ENCODE measurements around the gene PHETA2.

DNA sequence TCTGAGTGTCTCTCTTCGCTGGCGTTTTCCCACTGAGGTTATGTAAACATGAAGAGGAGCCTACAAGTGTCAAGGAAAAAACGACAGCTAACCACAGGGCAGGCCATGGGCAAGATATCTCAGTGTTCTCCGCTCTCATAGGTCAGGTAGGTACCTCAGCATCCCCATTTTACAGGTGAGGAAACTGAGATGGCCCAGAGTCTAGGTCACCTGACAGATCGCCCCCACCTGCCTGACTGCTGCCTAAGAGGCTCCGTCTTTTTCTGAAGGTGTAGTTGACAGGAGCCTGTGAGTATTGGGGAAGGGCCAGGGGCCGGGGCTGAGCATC, 17.4 kb downstream of the PHETA2 start:
- TF ChIP-seq, protein P1, sequence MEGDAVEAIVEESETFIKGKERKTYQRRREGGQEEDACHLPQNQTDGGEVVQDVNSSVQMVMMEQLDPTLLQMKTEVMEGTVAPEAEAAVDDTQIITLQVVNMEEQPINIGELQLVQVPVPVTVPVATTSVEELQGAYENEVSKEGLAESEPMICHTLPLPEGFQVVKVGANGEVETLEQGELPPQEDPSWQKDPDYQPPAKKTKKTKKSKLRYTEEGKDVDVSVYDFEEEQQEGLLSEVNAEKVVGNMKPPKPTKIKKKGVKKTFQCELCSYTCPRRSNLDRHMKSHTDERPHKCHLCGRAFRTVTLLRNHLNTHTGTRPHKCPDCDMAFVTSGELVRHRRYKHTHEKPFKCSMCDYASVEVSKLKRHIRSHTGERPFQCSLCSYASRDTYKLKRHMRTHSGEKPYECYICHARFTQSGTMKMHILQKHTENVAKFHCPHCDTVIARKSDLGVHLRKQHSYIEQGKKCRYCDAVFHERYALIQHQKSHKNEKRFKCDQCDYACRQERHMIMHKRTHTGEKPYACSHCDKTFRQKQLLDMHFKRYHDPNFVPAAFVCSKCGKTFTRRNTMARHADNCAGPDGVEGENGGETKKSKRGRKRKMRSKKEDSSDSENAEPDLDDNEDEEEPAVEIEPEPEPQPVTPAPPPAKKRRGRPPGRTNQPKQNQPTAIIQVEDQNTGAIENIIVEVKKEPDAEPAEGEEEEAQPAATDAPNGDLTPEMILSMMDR (IDR thresholded peaks at IDR 0.05) = no peak
- TF ChIP-seq POLR2A (IDR thresholded peaks at IDR 0.05; ENCODE audit: low read depth) = no peak
- TF ChIP-seq POLR2AphosphoS5 (IDR thresholded peaks at IDR 0.05) = no peak
- TF ChIP-seq EP300 (IDR thresholded peaks at IDR 0.05) = no peak

All from esophagus muscularis mucosa (tissue), 4 donors.